ENCODE measurements around the gene GTSF1L.

Gene GTSF1L

GRCh38 chr20:43686820-43687219, 40.0 kb downstream of the GTSF1L start:
- Histone ChIP-seq H3K9me3 (ENCODE audit: control insufficient read depth in 1 of 2, low read length in 2 of 2) (no peaks in the 10 kb centered on the region), H3K4me1 (ENCODE audit: control insufficient read depth in 1 of 2, insufficient read depth in 2 of 2, low read length in 2 of 2) (no peaks in the 10 kb centered on the region), H3K36me3 (ENCODE audit: control insufficient read depth in 1 of 2, insufficient read depth in 2 of 2, low read length in 2 of 2) (no peaks in the 10 kb centered on the region), H3K27me3 (ENCODE audit: low read depth, low read length) (no peaks in the 10 kb centered on the region), H3K4me3 (ENCODE audit: low read depth in 1 of 2, low read length in 2 of 2) (no peak overlapping the region), H3K27ac (ENCODE audit: low read length) (no peak overlapping the region)

- H3K4me3 ChIP-seq (ENCODE audit: low read depth in 1 of 2, low read length in 2 of 2): no peak overlapping the region
- no peaks in the 10 kb centered on the region for H3K9me3 ChIP-seq (ENCODE audit: control insufficient read depth in 1 of 2, low read length in 2 of 2)
- H3K4me1 ChIP-seq (ENCODE audit: control insufficient read depth in 1 of 2, insufficient read depth in 2 of 2, low read length in 2 of 2): no peaks in the 10 kb centered on the region
- H3K27me3 ChIP-seq (ENCODE audit: low read depth, low read length): no peaks in the 10 kb centered on the region
- no peaks in the 10 kb centered on the region for H3K36me3 ChIP-seq (ENCODE audit: control insufficient read depth in 1 of 2, insufficient read depth in 2 of 2, low read length in 2 of 2)
- no peak overlapping the region for H3K27ac ChIP-seq (ENCODE audit: low read length)
These were observed 44.4 kb downstream of the GTSF1L start for GRCh38 chr20:43682446-43682845.

GRCh38 chr20:43681991-43682410, 44.8 kb downstream of the GTSF1L start:
- Histone ChIP-seq H3K4me1 (ENCODE audit: control insufficient read depth in 1 of 2, insufficient read depth in 2 of 2, low read length in 2 of 2) (no peaks in the 10 kb centered on the region), H3K4me3 (ENCODE audit: low read depth in 1 of 2, low read length in 2 of 2) (no peak overlapping the region), H3K27me3 (ENCODE audit: low read depth, low read length) (no peaks in the 10 kb centered on the region), H3K36me3 (ENCODE audit: control insufficient read depth in 1 of 2, insufficient read depth in 2 of 2, low read length in 2 of 2) (no peaks in the 10 kb centered on the region), H3K9me3 (ENCODE audit: control insufficient read depth in 1 of 2, low read length in 2 of 2) (no peaks in the 10 kb centered on the region), H3K27ac (ENCODE audit: low read length) (no peak overlapping the region)

- Histone ChIP-seq H3K27me3 (ENCODE audit: low read depth, low read length) (no peaks in the 10 kb centered on the region), H3K4me1 (ENCODE audit: control insufficient read depth in 1 of 2, insufficient read depth in 2 of 2, low read length in 2 of 2) (no peaks in the 10 kb centered on the region), H3K9me3 (ENCODE audit: control insufficient read depth in 1 of 2, low read length in 2 of 2) (no peaks in the 10 kb centered on the region), H3K4me3 (ENCODE audit: low read depth in 1 of 2, low read length in 2 of 2) (no peak overlapping the region), H3K27ac (ENCODE audit: low read length) (no peak overlapping the region), H3K36me3 (ENCODE audit: control insufficient read depth in 1 of 2, insufficient read depth in 2 of 2, low read length in 2 of 2) (no peaks in the 10 kb centered on the region)
These were observed 45.3 kb downstream of the GTSF1L start for GRCh38 chr20:43681468-43681942.

GRCh38 chr20:43680981-43681380, 45.8 kb downstream of the GTSF1L start:
- no peaks in the 10 kb centered on the region for H3K9me3 ChIP-seq (ENCODE audit: control insufficient read depth in 1 of 2, low read length in 2 of 2)
- no peaks in the 10 kb centered on the region for H3K4me1 ChIP-seq (ENCODE audit: control insufficient read depth in 1 of 2, insufficient read depth in 2 of 2, low read length in 2 of 2)
- no peak overlapping the region for H3K27ac ChIP-seq (ENCODE audit: low read length)
- no peaks in the 10 kb centered on the region for H3K27me3 ChIP-seq (ENCODE audit: low read depth, low read length)
- H3K36me3 ChIP-seq (ENCODE audit: control insufficient read depth in 1 of 2, insufficient read depth in 2 of 2, low read length in 2 of 2): no peaks in the 10 kb centered on the region
- no peak overlapping the region for H3K4me3 ChIP-seq (ENCODE audit: low read depth in 1 of 2, low read length in 2 of 2)

- Histone ChIP-seq H3K4me1 (ENCODE audit: control insufficient read depth in 1 of 2, insufficient read depth in 2 of 2, low read length in 2 of 2) (no peaks in the 10 kb centered on the region), H3K27ac (ENCODE audit: low read length) (no peak overlapping the region), H3K36me3 (ENCODE audit: control insufficient read depth in 1 of 2, insufficient read depth in 2 of 2, low read length in 2 of 2) (no peaks in the 10 kb centered on the region), H3K4me3 (ENCODE audit: low read depth in 1 of 2, low read length in 2 of 2) (no peak overlapping the region), H3K27me3 (ENCODE audit: low read depth, low read length) (no peaks in the 10 kb centered on the region), H3K9me3 (ENCODE audit: control insufficient read depth in 1 of 2, low read length in 2 of 2) (no peaks in the 10 kb centered on the region)
These were observed 50.4 kb downstream of the GTSF1L start for GRCh38 chr20:43676368-43676767.
